Activated CD4-positive, alpha-beta T cell treated with anti-CD3 and anti-CD28 coated beads, Interleukin-2, Interleukin-4, amounts not matched to agents 100 ng/mL and 50 ng/mL, durations not matched to agents 16 hours and 8 hours (primary cell): ENCODE results near the gene MAGOH.
"Not testable (repeated sequence)": the region's sequence is repeated elsewhere in the genome, so short reads cannot be mapped to it uniquely, and the experiment has no call there.

ENCODE experiments used
- DNase-seq: peaks from one replicate; pipeline ENCODE4 v3.0.0-alpha.2; 2020; ENCODE audit warnings: low spot score

MAGOH gene

GRCh38 chr1:53186533-53186932 lies 51.8 kb downstream of the MAGOH start:
- DNase-seq = no peak

DNA sequence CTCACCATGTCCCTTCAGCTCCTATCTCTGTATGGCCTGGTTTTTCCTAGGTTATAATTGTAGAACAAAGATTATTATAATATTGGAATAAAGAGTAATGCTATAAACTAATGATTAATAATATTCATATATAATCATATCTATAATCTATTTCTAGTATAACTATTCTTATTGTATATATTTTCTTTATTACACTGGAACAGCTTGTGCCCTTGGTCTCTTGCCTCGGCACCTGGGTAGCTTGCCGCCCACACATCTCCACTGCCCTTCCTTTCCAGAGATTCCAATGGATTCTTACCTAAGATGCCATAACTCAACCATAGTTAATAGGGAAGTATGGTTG lies 52.4 kb downstream of the MAGOH start:
- not testable (repeated sequence) for DNase-seq

DNA sequence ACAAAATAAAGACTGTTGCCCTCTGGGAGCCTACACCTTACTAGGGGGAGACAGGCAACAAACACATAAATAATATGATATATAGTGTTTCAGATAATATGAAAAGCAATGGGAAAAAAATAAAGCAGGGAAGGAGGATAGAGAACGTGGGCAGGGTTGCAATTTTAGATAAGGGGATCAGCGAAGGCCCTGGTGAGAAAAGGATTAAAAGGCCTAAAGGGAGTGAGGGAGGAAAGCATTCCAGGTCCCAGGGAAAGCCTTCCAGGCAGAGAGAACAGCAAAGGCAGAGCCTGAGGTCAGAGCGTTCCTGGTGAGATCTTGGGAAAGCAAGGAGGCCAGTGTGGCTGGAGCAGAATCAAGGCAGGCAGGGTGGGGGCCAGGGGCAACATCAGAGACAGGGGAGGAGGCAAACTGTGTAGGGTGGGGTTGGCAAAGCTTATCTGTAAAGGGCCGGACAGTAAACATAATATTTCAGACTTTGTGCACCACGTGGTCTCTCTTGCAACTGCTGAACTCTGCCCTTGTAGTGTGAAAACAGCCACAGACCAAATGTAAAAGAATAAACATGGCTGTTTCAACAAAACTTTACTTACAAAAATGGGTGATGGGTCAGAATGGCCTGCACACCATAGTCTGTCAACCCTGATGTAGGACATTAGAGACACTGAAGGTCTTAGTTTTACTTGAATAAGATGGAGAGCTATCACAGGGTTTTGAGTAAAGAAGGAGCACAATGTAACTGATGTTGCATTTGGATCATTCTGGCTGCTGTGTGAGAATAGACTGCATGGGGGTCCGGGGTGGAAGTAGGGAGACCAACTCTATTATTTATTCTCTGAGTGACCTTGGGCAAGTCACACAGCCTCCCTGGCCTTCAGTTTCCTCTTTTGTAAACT lies 55.0 kb downstream of the MAGOH start:
- DNase-seq = no peak

GRCh38 chr1:53182716-53183094 lies 55.6 kb downstream of the MAGOH start:
- no peak for DNase-seq

- peak; percentile 85 for DNase-seq
These were observed 56.2 kb downstream of the MAGOH start for GRCh38 chr1:53182111-53182593.

- DNase-seq = no peak
These were observed 57.4 kb downstream of the MAGOH start for GRCh38 chr1:53180951-53181350.

DNA sequence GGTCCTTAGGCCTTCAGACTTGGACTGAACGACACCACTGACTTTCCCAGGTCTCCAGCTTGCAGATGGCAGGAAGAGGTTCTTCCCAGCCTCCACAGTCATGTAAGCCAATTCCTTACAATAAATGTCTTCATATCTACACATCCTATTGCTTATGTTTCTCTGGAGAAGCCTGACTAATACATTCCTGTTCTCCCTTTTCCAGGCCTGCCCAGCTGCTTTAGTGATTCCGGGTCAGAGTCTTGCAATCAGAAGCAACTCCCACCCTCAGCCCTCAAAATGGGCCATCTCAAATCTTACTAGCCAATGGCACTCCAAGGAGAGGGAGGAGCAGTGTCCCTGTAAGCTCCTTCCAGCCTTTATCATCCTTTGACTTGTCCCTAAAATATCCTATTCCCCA lies 58.1 kb downstream of the MAGOH start:
- no peak for DNase-seq
